A549 (cell line): ENCODE data around the gene MXI1.

Experiments
- CTCF ChIP-seq: fragments of >200 bp; sonication (Bioruptor Twin); formaldehyde crosslinking; IDR thresholded peaks from 3 replicates; pipeline ENCODE4 v1.5.1; 2016
- HDAC2 ChIP-seq: fragments of 200-600 bp; sonication (generic); IDR thresholded peaks from 2 replicates; pipeline ENCODE4 v1.6.1; 2016
- POLR2A ChIP-seq: IDR thresholded peaks from 2 replicates; pipeline ENCODE4 v1.6.1; 2012; ENCODE audit warnings: mild to moderate bottlenecking, low read length
- TF ChIP-seq, protein P1 (sequence below): IDR thresholded peaks from 2 replicates; pipeline ENCODE4 v1.6.1; 2012

- TF ChIP-seq, protein P1, sequence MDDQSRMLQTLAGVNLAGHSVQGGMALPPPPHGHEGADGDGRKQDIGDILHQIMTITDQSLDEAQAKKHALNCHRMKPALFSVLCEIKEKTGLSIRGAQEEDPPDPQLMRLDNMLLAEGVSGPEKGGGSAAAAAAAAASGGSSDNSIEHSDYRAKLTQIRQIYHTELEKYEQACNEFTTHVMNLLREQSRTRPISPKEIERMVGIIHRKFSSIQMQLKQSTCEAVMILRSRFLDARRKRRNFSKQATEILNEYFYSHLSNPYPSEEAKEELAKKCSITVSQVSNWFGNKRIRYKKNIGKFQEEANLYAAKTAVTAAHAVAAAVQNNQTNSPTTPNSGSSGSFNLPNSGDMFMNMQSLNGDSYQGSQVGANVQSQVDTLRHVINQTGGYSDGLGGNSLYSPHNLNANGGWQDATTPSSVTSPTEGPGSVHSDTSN = no peak
- no peak for TF ChIP-seq CTCF
- TF ChIP-seq POLR2A = no peak
- no peak for TF ChIP-seq HDAC2
Measured at GRCh38 chr10:110209926-110210673, 2.7 kb downstream of the MXI1 start.
